Measurements from ENCODE around the gene ZNF593. TPM values are rescaled to one million over a fixed set of nuclear protein-coding genes. Genes with fewer than 3 reads are reported as not detected.

ZNF593 gene
- total RNA-seq, 1 experiment from 2014 or later = 49.2 TPM

- peak; percentile 24 for DNase-seq (ENCODE audit: low read depth, low spot score)
These were observed 5.5 kb upstream of the ZNF593 start for GRCh38 chr1:26164036-26164860.

GRCh38 chr1:26164861-26165842, 4.6 kb upstream of the ZNF593 start:
- in situ Hi-C loops (cut with HindIII; ENCODE audit: low pct_unique_long_range_greater_than_20kb, low sequenced_read_pairs) = no loop called here
- DNase-seq (ENCODE audit: low read depth, low spot score) = no peak

More at GRCh38 chr1:26164036-26164860, 5.5 kb upstream of the ZNF593 start:
- in situ Hi-C loops (cut with HindIII; ENCODE audit: low pct_unique_long_range_greater_than_20kb, low sequenced_read_pairs) = no loop called here

DNA sequence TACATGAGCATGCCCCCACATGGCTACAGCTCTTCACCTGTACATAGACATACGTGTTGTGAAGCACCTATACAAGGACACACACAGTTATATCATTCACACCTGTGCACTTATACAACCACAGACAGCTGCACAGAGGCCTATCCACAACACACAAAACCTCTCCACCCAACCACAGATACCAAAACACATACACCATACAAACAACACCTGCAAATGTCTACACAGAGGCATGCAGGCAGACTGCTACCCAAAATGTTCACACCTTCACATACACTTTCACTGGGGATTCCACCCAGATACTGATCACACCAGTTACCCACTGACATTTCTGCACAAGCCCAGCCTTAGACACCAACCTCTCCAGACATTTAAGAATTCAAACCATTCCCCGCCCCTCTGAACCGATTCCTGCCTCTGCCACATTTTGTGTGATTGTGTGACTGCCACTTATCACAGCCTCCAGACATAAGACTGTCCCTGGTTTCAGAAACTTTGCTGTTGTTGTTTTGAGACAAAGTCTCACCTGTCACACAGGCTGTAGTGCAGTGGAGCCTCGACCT, 2.9 kb upstream of the ZNF593 start:
- DNase-seq (ENCODE audit: low read depth, low spot score) = no peak
- in situ Hi-C loops (cut with HindIII; ENCODE audit: low pct_unique_long_range_greater_than_20kb, low sequenced_read_pairs) = no loop called here

- no peak for DNase-seq (ENCODE audit: low read depth, low spot score)
- in situ Hi-C loops (cut with HindIII; ENCODE audit: low pct_unique_long_range_greater_than_20kb, low sequenced_read_pairs) = no loop called here
These were observed 1.1 kb upstream of the ZNF593 start, which contains the start of gene C1orf232 for GRCh38 chr1:26168410-26169197. TSS of gene C1orf232 (minus strand) at chr1:26168963. CDS start at chr1:26168499, 464 bp downstream.

DNA sequence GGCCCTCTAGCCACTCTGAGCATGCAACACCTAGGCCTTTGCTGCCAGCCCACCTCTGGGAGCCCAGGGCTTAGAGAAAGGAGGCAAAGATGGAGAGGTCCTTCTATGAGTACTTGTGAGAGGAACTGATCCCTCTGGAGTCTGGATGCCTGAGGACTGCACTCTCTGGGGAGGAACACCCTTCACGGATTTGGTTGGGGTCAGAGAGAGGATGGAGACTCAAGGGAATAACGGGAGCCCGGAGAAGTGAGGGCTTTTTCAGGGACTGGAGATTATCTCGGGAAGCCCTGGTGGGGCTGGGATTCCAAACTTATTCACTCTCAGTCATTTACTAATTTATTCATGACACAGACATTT, 532 bp upstream of the ZNF593 start:
- in situ Hi-C loops (cut with HindIII; ENCODE audit: low pct_unique_long_range_greater_than_20kb, low sequenced_read_pairs) = no loop called here
- no peak for DNase-seq (ENCODE audit: low read depth, low spot score)

GRCh38 chr1:26170472-26170821, 739 bp downstream of the ZNF593 start:
- no peak for DNase-seq (ENCODE audit: low read depth, low spot score)
- in situ Hi-C loops (cut with HindIII; ENCODE audit: low pct_unique_long_range_greater_than_20kb, low sequenced_read_pairs) = no loop called here

DNA sequence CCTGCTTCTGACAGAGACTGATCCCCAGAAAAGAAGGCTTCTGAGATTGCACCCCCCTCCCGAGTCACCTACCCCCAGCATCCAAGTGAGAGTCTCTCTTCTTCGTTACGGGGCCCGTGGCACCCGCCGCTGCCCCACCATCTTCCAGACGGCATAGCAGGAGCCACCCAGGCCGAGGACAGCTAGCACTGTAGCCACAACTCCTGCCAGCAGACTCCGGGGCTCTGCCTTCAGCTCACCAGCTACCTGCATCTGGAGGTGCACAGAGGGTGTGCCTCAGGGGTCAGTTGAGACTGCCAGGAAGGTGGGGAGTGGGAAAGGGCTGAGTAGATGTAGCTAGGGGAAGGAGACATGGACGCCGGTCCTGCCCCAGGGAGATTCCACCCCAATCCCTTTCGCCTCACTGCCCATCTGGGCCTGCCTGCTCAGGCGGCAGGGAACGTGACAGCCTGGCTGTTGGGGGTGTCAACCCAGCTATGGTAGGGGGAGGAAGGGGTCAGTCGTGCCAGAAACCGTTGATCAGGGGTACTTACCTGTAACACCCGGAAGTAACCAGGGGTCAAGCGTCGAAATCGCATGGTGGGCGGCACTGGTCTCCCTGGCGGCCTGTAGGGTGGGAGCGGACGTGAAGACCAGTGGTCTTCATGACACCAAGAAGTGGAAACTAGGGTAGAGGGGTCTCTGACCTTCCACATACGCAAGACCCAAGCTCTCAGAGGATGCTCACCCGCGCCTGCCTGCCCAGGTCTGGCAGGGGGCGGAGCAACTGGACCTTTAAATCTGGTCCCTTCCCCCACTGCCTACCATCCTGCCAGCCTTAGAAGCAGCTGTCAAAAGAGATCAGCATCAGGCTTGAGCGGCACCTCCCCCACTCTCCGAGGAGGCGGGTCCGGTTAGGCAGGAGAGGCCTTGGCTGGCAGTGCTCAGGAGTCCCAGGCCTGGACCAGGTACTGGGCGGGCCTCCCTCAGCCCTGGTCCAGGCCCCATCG, 1.7 kb downstream of the ZNF593 start, which contains the start of gene ZNF593OS:
Gene ZNF593OS, minus strand, starts transcription at position 749 of the 989 bp plus-strand sequence. Its CDS starts 171 bp downstream, at position 578.
- DNase-seq (ENCODE audit: low read depth, low spot score) = no peak
- in situ Hi-C loops (cut with HindIII; ENCODE audit: low pct_unique_long_range_greater_than_20kb, low sequenced_read_pairs) = no loop called here

DNA sequence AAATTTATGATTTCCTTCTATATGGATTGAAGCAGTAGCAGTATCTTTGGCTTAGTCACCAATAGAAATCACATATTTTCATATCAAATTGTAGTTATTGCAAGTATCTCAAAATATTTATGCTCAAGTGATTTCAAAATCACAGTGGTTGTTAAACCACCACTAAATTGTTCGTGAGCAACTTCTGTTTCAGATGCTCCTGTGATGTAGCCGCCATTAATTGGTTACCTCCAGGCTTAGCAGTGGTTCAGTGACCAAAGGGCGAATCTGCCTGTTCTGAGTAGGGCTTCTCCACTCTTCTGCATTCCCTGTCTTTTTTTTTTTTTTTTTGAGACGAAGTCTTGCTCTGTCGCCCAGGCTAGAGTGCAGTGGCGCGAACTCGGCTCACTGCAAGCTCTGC, 5.6 kb downstream of the ZNF593 start:
- DNase-seq (ENCODE audit: low read depth, low spot score) = no peak
- in situ Hi-C loops (cut with HindIII; ENCODE audit: low pct_unique_long_range_greater_than_20kb, low sequenced_read_pairs) = no loop called here

DNA sequence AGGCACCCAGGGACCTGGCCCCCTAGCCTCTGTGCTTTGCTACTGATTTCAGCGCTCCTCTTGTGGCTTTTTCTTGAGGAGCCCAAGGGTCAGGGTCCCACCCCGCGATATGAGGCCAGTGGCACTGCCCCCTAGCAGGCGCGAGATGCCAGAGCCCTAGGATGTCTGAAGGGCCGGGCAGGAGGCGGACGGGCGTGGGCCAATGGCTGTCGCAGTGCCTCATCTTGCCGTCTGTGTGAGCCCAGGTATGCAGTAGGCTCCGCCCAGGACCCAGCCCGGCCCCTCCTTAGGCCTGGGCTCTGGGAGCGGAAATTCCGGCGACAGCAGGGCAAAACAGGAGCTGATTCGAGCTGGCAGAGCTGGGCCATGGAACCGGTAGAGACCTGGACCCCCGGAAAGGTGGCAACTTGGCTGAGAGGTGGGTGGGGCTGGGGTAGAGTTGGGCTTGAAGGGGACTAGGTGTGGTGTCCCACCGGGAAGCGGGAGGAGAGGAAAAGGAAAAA, 7.5 kb downstream of the ZNF593 start, which contains the start of gene CNKSR1:
Gene CNKSR1, plus strand, starts transcription at position 310 of the 503 bp plus-strand sequence. Its CDS starts 57 bp downstream, at position 367.
- in situ Hi-C loops (cut with HindIII; ENCODE audit: low pct_unique_long_range_greater_than_20kb, low sequenced_read_pairs) = no loop called here

GRCh38 chr1:26180010-26180506, 10.3 kb downstream of the ZNF593 start:
- no peak for DNase-seq (ENCODE audit: low read depth, low spot score)
- in situ Hi-C loops (cut with HindIII; ENCODE audit: low pct_unique_long_range_greater_than_20kb, low sequenced_read_pairs) = no loop called here

More for the DNA sequence above, 7.5 kb downstream of the ZNF593 start, which contains the start of gene CNKSR1:
- DNase-seq (ENCODE audit: low read depth, low spot score) = no peak

- no peak for DNase-seq (ENCODE audit: low read depth, low spot score)
- in situ Hi-C loops (cut with HindIII; ENCODE audit: low pct_unique_long_range_greater_than_20kb, low sequenced_read_pairs) = no loop called here
These were observed 12.1 kb downstream of the ZNF593 start for GRCh38 chr1:26181586-26182382.

DNA sequence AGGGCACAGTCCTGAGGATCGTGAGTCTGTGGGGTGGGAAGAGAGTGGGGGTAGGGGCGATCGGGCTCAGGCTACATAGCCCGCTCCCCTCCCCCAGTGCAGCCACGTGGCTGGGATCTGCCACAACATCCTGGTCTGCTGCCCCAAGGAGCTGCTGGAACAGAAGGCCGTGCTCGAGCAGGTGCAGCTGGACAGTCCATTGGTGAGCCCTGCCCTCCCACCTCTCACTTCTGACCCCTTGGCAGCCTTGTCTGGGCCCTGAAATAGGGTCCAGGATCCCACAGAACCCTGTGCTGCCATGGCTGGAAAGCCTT, 12.6 kb downstream of the ZNF593 start:
- in situ Hi-C loops (cut with HindIII; ENCODE audit: low pct_unique_long_range_greater_than_20kb, low sequenced_read_pairs) = no loop called here
- DNase-seq (ENCODE audit: low read depth, low spot score) = no peak

GRCh38 chr1:26184086-26184485, 14.4 kb downstream of the ZNF593 start:
- DNase-seq (ENCODE audit: low read depth, low spot score) = no peak
- in situ Hi-C loops (cut with HindIII; ENCODE audit: low pct_unique_long_range_greater_than_20kb, low sequenced_read_pairs) = no loop called here

GRCh38 chr1:26184883-26185282, 15.2 kb downstream of the ZNF593 start:
- in situ Hi-C loops (cut with HindIII; ENCODE audit: low pct_unique_long_range_greater_than_20kb, low sequenced_read_pairs) = no loop called here

DNA sequence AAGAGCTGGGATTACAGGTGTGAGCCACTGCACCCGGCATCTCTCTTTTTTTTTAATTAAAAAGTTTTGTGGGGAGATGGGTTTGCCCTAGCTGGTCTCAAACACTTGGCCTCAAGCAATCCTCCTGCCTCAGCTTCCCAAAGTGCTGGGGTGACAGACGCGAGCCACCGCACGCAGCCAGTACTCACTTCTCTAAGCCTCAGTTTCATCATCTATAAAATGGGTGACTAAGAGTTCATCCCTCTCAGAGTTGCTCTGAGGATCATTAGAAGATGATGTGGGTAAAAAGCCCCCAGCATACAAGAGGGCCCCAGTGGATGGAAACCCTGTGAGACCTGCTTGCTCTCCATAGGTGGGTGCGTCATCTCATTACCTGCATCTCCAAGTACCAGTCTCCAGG, 18.2 kb downstream of the ZNF593 start:
- in situ Hi-C loops (cut with HindIII; ENCODE audit: low pct_unique_long_range_greater_than_20kb, low sequenced_read_pairs) = no loop called here
- no peak for DNase-seq (ENCODE audit: low read depth, low spot score)

More at GRCh38 chr1:26184883-26185282, 15.2 kb downstream of the ZNF593 start:
- no peak for DNase-seq (ENCODE audit: low read depth, low spot score)

All from SK-MEL-5 (cell line).